Measurements from ENCODE around the gene UCK2. TPM values are rescaled to one million over a fixed set of nuclear protein-coding genes. Genes with fewer than 3 reads are reported as not detected.

The UCK2 gene
- total RNA-seq, 2 donors from 2014 or later: 65.8 to 73.6 TPM

GRCh38 chr1:165828669-165829329 lies 1.4 kb downstream of the UCK2 start:
- WGBS, 2 experiments (ENCODE audit: insufficient coverage in 1 of 2, insufficient read length in 1 of 2): 0% methylated on average over 7 to 19 of the region's 19 CpGs

DNA sequence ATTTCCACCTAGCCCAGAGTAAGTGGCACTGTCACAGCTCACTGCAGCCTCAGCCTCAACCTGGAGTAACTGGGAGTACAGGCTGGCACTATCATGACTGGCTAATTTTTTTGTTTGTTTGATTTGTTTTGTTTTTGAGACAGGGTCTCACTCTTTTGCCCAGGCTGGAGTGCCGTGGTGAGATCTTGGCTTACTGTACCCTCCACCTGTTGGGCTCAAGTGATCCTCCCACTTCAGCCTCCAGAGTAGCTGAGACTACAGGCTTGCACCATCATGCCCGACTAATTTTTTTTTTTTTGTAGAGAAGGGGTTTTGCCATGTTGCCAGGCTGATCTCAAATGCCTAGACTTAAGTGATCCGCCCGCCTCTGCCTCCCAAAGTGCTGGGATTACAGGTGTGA lies 2.5 kb downstream of the UCK2 start:
- no peak overlapping the region for H3K27ac ChIP-seq (ENCODE audit: low read depth, low read length)
- no peaks in the 10 kb centered on the region for H3K27me3 Mint-ChIP-seq (ENCODE audit: insufficient read depth)
- H3K9ac ChIP-seq (ENCODE audit: extremely low read depth, low read length, poor library complexity, severe bottlenecking): peak overlapping the region; percentile 92
- peaks cover 32% of the 10 kb centered on the region for H3K4me1 Mint-ChIP-seq
- WGBS, 2 experiments (ENCODE audit: insufficient coverage in 1 of 2, insufficient read length in 1 of 2): 93 to 100% methylated on average over 3 to 4 of the region's 4 CpGs
- no peaks in the 10 kb centered on the region for H3K9me3 Mint-ChIP-seq
- TF ChIP-seq CTCF (conservative IDR thresholded peaks at IDR 0.05): no peak
- H3K27ac Mint-ChIP-seq: no peak overlapping the region
- DNase-seq: no peak
- H3K4me1 ChIP-seq (ENCODE audit: control insufficient read depth, insufficient read depth, low read length): peaks cover 5% of the 10 kb centered on the region
- no peaks in the 10 kb centered on the region for H3K27me3 ChIP-seq (ENCODE audit: control insufficient read depth, insufficient read depth, low read length, poor library complexity, severe bottlenecking)
- peaks cover 12% of the 10 kb centered on the region for H3K36me3 Mint-ChIP-seq (ENCODE audit: low read depth)
- H3K4me3 ChIP-seq (ENCODE audit: low read length): peak overlapping the region; percentile 100
- H3K36me3 ChIP-seq (ENCODE audit: control insufficient read depth, insufficient read depth, low read length): peaks cover 8% of the 10 kb centered on the region
- peak overlapping the region; percentile 94 for H3K4me3 Mint-ChIP-seq
- H3K9me3 ChIP-seq (ENCODE audit: control insufficient read depth, low read length): no peaks in the 10 kb centered on the region

More at GRCh38 chr1:165828669-165829329, 1.4 kb downstream of the UCK2 start:
- no peaks in the 10 kb centered on the region for H3K9me3 ChIP-seq (ENCODE audit: control insufficient read depth, low read length)
- H3K27me3 ChIP-seq (ENCODE audit: control insufficient read depth, insufficient read depth, low read length, poor library complexity, severe bottlenecking): no peaks in the 10 kb centered on the region
- H3K27ac ChIP-seq (ENCODE audit: low read depth, low read length): peak overlapping the region; percentile 77
- no peaks in the 10 kb centered on the region for H3K9me3 Mint-ChIP-seq
- H3K4me3 ChIP-seq (ENCODE audit: low read length): peak overlapping the region; percentile 100
- H3K4me1 Mint-ChIP-seq: peaks cover 35% of the 10 kb centered on the region
- peak overlapping the region; percentile 96 for H3K27ac Mint-ChIP-seq
- no peaks in the 10 kb centered on the region for H3K27me3 Mint-ChIP-seq (ENCODE audit: insufficient read depth)
- no peak for TF ChIP-seq CTCF (conservative IDR thresholded peaks at IDR 0.05)
- H3K9ac ChIP-seq (ENCODE audit: extremely low read depth, low read length, poor library complexity, severe bottlenecking): peak overlapping the region; percentile 92
- H3K4me3 Mint-ChIP-seq: peak overlapping the region; percentile 94
- peaks cover 9% of the 10 kb centered on the region for H3K4me1 ChIP-seq (ENCODE audit: control insufficient read depth, insufficient read depth, low read length)
- peak; percentile 82 for DNase-seq
- H3K36me3 Mint-ChIP-seq (ENCODE audit: low read depth): peaks cover 12% of the 10 kb centered on the region
- peaks cover 8% of the 10 kb centered on the region for H3K36me3 ChIP-seq (ENCODE audit: control insufficient read depth, insufficient read depth, low read length)

DNA sequence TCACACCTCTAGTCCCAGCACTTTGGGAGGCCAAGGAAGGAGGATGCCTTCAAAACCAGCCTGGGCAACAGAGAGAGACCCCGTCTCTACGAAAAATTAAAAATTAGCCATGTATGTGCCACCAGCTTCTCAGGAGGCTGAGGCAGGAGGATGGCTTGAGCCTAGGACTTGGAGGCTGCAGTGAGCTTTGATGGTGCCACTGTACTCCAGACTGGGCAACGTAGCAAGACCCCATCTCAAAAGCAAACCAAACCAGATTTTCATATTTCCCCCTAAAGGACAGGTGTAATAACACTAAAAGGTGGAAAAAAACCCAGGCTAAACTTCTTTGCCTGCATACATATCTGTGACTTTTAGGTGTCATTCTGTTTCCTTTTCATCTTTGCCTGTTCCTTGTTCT lies 3.7 kb downstream of the UCK2 start:
- Histone ChIP-seq H3K9ac (ENCODE audit: extremely low read depth, low read length, poor library complexity, severe bottlenecking) (no peak overlapping the region), H3K4me3 (ENCODE audit: low read length) (no peak overlapping the region), H3K27ac (ENCODE audit: low read depth, low read length) (no peak overlapping the region), H3K27me3 (ENCODE audit: control insufficient read depth, insufficient read depth, low read length, poor library complexity, severe bottlenecking) (no peaks in the 10 kb centered on the region), H3K9me3 (ENCODE audit: control insufficient read depth, low read length) (no peaks in the 10 kb centered on the region), H3K36me3 (ENCODE audit: control insufficient read depth, insufficient read depth, low read length) (peaks cover 8% of the 10 kb centered on the region), H3K4me1 (ENCODE audit: control insufficient read depth, insufficient read depth, low read length) (peaks cover 5% of the 10 kb centered on the region)
- Mint-ChIP-seq H3K36me3 (ENCODE audit: low read depth) (peaks cover 12% of the 10 kb centered on the region), H3K27me3 (ENCODE audit: insufficient read depth) (no peaks in the 10 kb centered on the region), H3K9me3 (no peaks in the 10 kb centered on the region), H3K4me1 (peaks cover 33% of the 10 kb centered on the region), H3K27ac (no peak overlapping the region), H3K4me3 (no peak overlapping the region)
- TF ChIP-seq CTCF (conservative IDR thresholded peaks at IDR 0.05): no peak
- WGBS, 2 experiments (ENCODE audit: insufficient coverage in 1 of 2, insufficient read length in 1 of 2): 88 to 96% methylated on average over 3 of the region's 3 CpGs
- DNase-seq: no peak

All from endodermal cell (in vitro differentiated cells).